HG03060 (cell line): ENCODE measurements around the gene HEPACAM2.

Experiments
- ATAC-seq: cut with Tn5 transposase; IDR thresholded peaks from one replicate; pipeline ENCODE4 v1.9.1; 2021; ENCODE audit warnings: low read depth, moderate number of reproducible peaks; ENCODE audit not compliant: unreplicated experiment

The HEPACAM2 gene

DNA sequence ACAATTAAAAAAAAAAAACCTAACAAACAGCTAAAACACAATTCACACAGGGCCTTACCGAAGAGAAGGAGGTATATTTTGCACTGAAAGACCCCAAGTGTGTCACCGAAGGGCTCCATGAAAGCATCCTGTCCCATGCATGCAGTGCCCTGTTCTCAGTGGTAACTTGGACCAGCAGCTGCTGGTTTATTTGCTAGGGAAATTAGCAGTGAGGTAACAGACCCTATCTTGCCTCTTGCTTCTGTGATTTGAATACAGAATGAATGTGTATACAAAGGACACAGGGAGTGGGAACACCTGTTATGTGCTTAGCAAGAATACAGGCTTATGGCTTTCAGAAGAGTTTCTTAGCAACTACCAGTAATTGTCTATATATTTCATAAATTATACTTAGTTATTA, at the start of gene HEPACAM2:
Gene HEPACAM2, minus strand, starts transcription at position 160 of the 400 bp plus-strand sequence.
- ATAC-seq = no peak

DNA sequence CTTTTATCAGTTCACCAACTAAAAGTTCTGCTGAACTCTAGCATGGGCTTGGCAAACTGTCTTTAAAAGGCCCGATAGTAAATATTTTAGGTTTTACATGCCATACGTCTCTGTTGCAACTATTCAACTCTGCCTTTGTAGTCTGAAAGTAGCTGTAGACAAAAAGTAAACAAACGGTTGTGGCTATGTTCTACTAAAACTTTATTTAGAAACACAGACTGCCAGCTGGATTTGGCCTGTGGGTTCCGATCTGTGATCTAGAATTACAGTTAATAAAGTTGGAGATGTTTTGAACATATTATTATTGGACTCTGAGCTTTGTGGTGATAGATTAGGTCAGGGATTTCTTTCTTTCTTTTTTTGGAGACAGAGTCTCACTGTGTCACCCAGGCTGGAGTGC, 39.0 kb upstream of the HEPACAM2 start:
- no peak for ATAC-seq

DNA sequence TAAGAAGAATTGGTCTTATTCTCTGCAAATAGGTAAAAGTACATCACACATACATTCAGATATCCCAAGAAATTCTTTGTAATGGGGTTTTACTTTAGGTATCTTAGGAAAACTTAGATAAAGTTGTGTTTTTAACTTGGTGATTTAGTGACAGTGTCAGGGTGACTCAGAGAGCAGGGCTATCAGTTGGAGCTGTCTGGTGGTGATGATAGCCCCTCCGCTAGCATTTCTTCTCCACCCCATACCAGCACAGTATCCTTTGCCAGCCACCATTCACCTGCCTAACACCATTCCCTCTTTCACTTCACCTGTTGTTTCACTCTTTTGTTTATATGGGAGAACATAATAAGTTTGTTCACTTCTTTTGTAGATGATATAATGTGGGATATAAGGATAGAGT, 36.3 kb upstream of the HEPACAM2 start:
- ATAC-seq = no peak

GRCh38 chr7:93258661-93259060, 32.4 kb upstream of the HEPACAM2 start:
- ATAC-seq = no peak

GRCh38 chr7:93249491-93250148, 23.4 kb upstream of the HEPACAM2 start:
- no peak for ATAC-seq

DNA sequence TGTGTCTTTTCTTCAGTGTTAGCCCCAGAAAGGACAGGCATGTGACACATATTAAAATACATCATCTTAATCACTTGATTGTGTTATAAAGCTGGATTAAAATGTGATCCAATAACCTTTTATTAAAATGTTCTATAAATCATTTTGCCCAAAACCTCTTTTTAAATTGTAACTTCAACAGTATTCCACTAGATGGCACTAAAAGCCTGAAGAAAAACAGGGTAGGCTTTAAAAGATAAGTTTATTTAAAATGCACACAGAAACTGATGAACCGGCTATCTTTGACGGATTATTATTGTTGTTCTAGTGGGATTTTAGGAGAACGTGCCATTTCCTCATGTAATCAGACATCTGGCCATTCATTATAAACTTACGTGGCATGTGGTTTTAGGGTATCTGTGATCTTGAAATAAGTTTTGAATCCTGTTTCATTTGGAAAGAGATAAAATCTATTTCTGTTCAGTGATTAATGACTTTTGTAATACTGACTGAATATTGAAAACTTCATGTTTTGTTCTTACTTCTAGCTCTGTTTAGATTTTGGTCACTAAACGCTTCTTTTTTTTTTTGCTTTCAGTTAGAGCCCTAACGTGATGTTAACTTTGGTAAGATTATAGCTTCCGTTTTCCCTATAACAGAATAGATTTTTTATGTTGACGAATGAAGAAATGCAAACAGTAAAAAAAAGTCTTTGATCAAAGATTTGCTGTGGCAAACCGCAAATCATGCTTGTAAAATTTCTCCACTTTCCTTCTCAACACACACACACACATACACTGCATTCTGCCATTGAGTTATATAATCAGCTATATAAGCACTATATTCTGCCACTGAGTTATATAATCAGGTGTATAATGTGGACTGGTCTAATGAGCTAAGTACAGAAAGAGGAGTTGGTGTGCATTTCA, 19.5 kb upstream of the HEPACAM2 start:
- ATAC-seq = no peak

GRCh38 chr7:93242106-93242505, 15.8 kb upstream of the HEPACAM2 start:
- ATAC-seq = no peak

DNA sequence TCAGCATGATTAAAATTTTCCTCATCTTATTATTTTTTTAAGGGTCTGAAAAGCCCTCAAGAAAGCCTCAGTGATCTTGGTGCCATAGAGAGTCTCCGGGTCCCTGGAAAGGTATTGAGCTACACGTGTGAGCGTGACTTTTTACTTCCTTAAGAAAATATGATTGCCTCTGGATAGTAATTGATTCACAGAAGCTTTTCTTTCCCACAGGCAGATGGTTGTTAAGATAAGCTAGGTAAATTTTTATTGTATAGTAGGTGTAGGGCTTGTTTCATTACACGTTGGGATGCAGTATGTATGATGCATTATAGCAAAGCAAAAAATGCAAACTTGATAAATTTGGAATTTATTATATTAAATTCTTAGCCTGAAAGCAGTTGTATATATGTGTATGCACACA, 13.6 kb upstream of the HEPACAM2 start:
- no peak for ATAC-seq

DNA sequence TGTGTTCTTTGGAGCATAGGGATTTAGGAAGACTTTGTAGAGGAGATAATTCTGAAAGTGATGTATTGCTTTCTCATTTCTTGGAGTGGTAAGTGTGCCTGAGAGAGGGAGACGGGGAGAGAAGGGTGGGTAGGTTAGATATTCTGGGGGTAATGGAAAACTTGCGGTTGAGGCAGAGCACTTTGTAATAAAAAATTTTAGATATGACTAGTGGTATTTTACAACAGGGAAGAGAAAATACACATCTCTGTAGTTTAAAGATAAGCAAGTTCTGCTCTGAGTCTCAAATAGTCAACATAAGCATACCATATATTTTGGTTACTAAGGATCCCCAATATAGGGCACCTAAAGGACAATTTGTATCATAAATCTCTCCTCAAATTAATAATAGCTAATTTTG, 12.5 kb upstream of the HEPACAM2 start:
- no peak for ATAC-seq

- ATAC-seq = no peak
Observed at GRCh38 chr7:93238131-93238530, 11.9 kb upstream of the HEPACAM2 start.

DNA sequence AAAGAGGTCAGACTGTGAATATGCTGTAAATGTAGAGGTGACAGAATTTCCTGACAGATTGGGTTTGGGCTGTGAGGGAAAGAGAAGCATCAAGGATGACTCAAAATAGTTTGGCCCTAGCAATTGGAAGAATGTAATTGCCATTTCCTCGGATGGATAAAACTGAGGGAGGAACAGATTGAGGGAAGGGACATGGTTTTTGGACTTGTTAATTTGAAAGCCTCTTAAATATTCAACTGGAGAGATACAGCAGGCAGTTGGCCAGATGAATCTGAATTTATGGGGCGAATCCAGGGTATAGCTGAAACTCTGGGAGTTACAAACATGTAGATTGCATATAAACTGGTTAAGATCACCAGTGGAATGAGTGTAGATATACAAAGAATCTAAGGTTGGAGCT, 9.3 kb upstream of the HEPACAM2 start:
- ATAC-seq = no peak

DNA sequence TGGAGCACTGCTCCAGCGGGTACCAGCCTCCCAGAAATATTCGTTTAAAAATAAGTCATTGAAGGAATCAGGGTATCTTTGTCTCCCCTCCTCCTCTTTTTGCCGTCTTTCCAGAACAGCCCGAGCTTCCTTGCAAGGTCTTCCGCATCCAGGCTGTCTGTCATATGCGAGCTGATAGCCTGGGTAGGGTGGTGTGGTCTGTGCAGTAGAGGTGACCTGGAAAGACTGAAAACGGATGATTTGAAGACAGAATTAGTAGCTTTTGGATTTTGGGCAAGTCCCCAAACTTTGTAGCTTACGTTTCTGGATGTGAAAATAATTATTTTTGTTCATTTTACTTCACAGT, 6.4 kb upstream of the HEPACAM2 start:
- no peak for ATAC-seq

DNA sequence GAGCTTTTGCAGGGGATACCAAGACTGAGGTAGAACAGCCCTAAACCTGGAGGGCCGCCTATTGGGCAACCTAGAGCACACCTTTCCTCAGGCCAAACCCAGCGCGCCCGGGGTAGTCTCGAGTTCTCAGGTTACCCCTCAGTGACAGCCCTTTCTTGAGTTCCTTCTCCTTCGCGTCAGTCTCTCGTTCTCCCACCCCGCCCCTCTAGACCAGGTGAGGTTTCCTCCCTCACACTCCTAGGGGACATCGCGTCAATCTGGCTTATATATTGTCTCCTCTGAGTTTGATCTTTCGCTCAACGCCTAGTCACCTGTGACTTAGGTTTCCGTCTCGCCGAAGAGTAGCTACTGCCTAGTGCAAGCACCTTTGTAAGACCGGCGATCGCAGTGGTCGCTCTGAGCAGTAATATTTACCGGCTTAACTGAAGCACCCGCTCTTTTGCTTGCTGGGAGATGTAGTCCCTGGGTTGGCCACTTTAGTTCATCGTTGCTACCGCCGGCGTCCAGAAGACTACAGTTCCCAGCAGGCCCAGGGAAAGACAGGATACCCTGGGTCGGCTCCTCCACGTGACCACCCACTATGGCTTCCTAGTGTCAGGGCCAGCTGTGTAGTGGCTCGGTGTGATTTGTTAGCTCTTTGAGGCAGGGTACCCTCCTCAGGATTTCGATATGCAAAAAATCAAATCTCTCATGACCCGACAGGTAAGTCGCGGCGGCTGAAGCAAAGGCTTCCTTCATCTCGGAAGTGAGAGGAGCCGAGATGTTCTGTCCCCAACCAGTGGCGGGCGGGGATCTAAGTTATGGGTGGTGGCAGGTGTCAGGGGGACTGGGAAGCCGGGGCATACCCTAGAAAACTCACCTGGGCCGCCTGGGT, 5.8 kb upstream of the HEPACAM2 start, which contains the start of gene VPS50:
Gene VPS50, plus strand, starts transcription at position 568 of the 874 bp plus-strand sequence. Its CDS starts 102 bp downstream, at position 670.
- ATAC-seq = peak; percentile 99

- ATAC-seq = no peak
Observed at GRCh38 chr7:93231259-93231658, 5.0 kb upstream of the HEPACAM2 start.

DNA sequence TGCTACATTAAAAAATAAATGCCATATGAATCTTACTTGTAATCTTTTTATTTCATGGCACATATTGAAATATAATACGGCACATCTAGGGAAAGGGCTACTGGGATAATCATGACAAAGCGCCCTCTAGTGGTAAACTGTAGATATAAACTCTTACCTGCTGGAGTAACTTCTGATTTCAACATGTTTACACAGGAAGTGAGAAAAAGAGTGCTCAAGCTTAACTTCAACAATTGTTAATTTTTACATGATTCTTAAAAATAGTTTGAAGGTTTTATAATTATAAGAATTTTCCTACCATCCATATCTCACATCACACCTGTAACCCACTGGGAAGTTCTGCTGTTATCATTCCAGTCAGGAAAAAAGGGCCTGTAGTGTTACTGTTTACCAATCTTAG, 2.0 kb upstream of the HEPACAM2 start:
- no peak for ATAC-seq

DNA sequence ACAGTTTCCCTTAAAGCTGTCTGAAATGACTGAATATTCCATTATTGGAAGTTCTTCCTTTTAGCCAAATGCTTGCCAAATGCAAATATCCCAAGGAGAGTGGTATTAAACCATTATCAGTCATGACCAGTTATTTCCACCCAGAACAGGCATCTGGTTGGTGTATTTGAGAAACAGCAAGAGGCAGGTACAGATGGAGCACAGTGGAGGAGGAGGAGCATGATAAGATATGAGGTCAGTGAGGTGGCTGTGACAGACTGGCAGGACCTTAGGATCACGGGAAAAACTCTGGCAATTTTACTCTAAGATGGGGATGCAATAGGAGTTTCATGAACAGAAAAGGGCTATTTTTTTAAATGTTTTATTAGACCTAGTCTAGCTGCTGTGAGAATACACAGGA, 6.4 kb downstream of the HEPACAM2 start:
- ATAC-seq = no peak

DNA sequence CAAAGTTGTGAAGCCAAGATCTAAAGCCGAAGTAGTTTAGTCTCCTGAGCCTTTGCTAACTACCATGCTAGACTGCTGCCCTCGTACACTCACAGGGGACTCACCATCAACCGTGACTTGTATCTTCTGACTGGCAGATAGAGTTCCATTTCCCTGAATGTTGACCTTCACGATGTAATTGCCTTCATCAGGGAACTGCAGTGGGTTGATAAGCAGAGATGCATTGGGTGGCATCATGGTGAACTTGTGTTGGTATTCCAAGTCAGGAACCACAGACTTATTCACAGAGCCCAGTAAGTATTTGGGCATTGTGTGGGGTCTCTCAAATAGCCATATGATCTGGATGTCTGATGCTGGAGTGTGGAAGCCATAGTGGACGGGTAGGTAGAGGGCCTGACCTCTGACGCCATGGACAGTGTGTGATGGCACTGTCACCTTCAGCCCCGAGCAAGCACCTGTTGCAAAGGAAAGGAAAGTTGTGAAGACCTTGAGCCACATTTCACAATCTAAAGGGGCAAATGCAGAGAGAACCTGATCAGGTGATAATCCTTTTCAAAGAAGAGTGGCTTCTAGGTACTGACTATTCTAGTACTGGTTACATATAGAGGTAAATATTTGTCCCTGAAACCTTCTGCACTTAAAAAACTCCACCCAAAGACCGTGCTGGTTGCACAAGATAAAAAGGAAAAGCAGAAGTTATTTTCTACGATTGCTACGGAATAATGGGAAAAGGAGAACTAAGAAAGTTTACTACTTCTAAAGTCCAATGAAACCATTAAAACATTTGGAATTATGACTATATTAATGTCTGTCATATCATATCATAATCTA, 7.1 kb downstream of the HEPACAM2 start:
- no peak for ATAC-seq

- ATAC-seq = no peak
Observed at GRCh38 chr7:93212881-93213280, 13.4 kb downstream of the HEPACAM2 start.

DNA sequence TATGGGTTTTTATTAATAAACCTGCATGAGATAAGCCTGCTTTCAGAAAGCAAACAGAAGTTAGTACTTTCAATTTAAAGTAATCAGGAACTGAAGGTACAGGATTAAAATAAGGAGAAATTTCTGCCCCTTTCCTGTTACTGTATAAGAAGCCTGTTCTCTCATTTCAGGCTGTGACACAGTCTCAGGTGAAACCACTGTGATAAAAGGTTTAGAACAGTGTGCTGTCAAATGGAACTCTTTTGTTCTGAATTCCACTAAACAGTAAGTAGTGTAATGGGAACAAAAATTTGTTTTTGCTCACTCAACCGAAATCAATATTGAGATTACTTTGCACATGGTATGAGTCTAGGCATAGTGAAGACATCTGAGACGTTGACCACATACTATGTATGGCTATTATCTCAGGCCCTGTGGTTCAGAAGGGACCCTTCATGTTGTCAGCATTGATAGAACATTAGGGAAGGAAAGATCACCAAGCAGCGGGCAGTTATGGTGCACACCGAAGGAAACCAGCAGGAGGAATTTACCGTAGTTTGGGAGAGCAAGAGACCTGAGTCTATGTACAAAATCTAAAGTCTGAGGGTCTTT, 14.9 kb downstream of the HEPACAM2 start:
- ATAC-seq = no peak

DNA sequence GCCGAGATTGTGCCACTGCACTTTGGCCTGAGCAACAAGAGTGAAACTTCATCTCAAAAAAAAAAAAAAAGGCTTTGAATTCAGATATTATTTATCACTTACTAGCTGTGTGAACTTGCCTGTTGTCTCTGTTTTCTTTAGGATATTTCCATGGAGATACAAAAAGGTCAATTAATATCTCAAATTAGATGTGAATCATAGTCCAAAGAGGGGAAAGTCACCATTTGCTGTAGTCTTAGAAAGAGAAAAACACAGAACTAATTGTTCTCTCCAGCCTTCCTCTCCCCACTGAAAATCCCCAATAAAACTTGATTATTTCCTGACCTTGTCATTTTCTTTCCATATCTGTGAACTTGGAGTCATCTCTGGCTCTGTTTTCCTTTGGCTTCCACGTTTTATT, 21.2 kb downstream of the HEPACAM2 start:
- ATAC-seq = no peak
